HTR-8/SVneo (cell line): ENCODE results near the gene HDAC7.

Source experiments
- DNase-seq: peaks from one replicate; pipeline ENCODE4 v3.0.0; 2011; ENCODE audit warnings: low spot score, mixed read lengths; ENCODE audit not compliant: insufficient read length
- FAIRE-seq: peaks from 2 replicates; lab custom pipeline; 2011; peaks lifted over from hg19 to GRCh38; lab: Jason Lieb, UNC

Gene HDAC7

GRCh38 chr12:47785036-47785886 is 34.4 kb downstream of the HDAC7 start:
- DNase-seq (no peak), FAIRE-seq (no peak)

- no peak for DNase-seq
- FAIRE-seq = no peak
Measured at GRCh38 chr12:47783821-47784819, 35.6 kb downstream of the HDAC7 start.

GRCh38 chr12:47783024-47783755 is 36.5 kb downstream of the HDAC7 start:
- DNase-seq (no peak), FAIRE-seq (no peak)

GRCh38 chr12:47782372-47782770 is 37.3 kb downstream of the HDAC7 start:
- DNase-seq (no peak), FAIRE-seq (no peak)

- DNase-seq = no peak
- no peak for FAIRE-seq
Measured at GRCh38 chr12:47781479-47782371, 38.0 kb downstream of the HDAC7 start.

GRCh38 chr12:47779943-47780504 is 39.7 kb downstream of the HDAC7 start:
- DNase-seq = no peak
- no peak for FAIRE-seq

GRCh38 chr12:47779301-47779942 is 40.3 kb downstream of the HDAC7 start:
- FAIRE-seq = no peak

GRCh38 chr12:47778881-47779280 is 40.8 kb downstream of the HDAC7 start:
- DNase-seq = no peak
- no peak for FAIRE-seq

More at GRCh38 chr12:47779301-47779942, 40.3 kb downstream of the HDAC7 start:
- peak; percentile 84 for DNase-seq

- FAIRE-seq (no peak), DNase-seq (no peak)
Measured at GRCh38 chr12:47777741-47778558, 41.8 kb downstream of the HDAC7 start.

- DNase-seq (no peak), FAIRE-seq (no peak)
Measured at GRCh38 chr12:47777151-47777550, 42.6 kb downstream of the HDAC7 start.

- DNase-seq = no peak
- no peak for FAIRE-seq
Measured at GRCh38 chr12:47776471-47777143, 43.1 kb downstream of the HDAC7 start.

- DNase-seq (no peak), FAIRE-seq (no peak)
Measured at GRCh38 chr12:47775100-47775911, 44.4 kb downstream of the HDAC7 start.

GRCh38 chr12:47774663-47775062 is 45.0 kb downstream of the HDAC7 start:
- no peak for FAIRE-seq
- no peak for DNase-seq

GRCh38 chr12:47773858-47774580 is 45.7 kb downstream of the HDAC7 start:
- no peak for DNase-seq
- FAIRE-seq = no peak

- peak; percentile 72 for DNase-seq
- FAIRE-seq = no peak
Measured at GRCh38 chr12:47773062-47773857, 46.4 kb downstream of the HDAC7 start, which contains the start of gene SLC48A1. SLC48A1 (plus strand) TSS chr12:47773238; CDS start chr12:47773305, 67 bp downstream.
